Smooth muscle cell (in vitro differentiated cells): ENCODE measurements around the gene AMZ1. TPM values are rescaled to one million over a fixed set of nuclear protein-coding genes. Genes with fewer than 3 reads are reported as not detected.

Experiments used
- DNase-seq: peaks from one replicate; lab custom pipeline; 2025; ENCODE audit not compliant: unreplicated experiment; lab: John Stamatoyannopoulos, UW
- H2AFZ ChIP-seq: fragments of 200-600 bp; sonication (generic); 2 replicates; pipeline ENCODE4 v1.6.0; 2016; ENCODE audit warnings: antibody characterized with exemption, low read depth, mild to moderate bottlenecking
- H3F3A ChIP-seq: fragments of 200-600 bp; sonication (generic); 2 replicates; pipeline ENCODE4 v1.6.0; 2017; ENCODE audit warnings: antibody characterized with exemption, low read depth
- H3K27ac ChIP-seq: fragments of 200-600 bp; sonication (generic); 2 replicates; pipeline ENCODE4 v1.5.1; 2016; ENCODE audit warnings: low read depth, mild to moderate bottlenecking
- H3K27me3 ChIP-seq: fragments of 200-600 bp; sonication (generic); 2 replicates; pipeline ENCODE4 v1.6.1; 2016; ENCODE audit warnings: low read depth, mild to moderate bottlenecking
- H3K36me3 ChIP-seq: fragments of 200-600 bp; sonication (generic); 2 replicates; pipeline ENCODE4 v1.5.1; 2016; ENCODE audit warnings: low read depth
- H3K4me1 ChIP-seq: fragments of 200-600 bp; sonication (generic); 2 replicates; pipeline ENCODE4 v1.5.1; 2016; ENCODE audit warnings: low read depth
- H3K4me2 ChIP-seq: fragments of 200-600 bp; sonication (generic); 2 replicates; pipeline ENCODE4 v1.6.0; 2016; ENCODE audit warnings: mild to moderate bottlenecking
- H3K4me3 ChIP-seq: fragments of 200-600 bp; sonication (generic); 2 replicates; pipeline ENCODE4 v1.5.1; 2016; ENCODE audit warnings: mild to moderate bottlenecking
- H3K79me2 ChIP-seq: fragments of 200-600 bp; sonication (generic); 2 replicates; pipeline ENCODE4 v1.6.0; 2016; ENCODE audit warnings: low read depth, mild to moderate bottlenecking
- H3K9ac ChIP-seq: fragments of 200-600 bp; sonication (generic); 2 replicates; pipeline ENCODE4 v1.6.0; 2016; ENCODE audit warnings: low read depth
- H3K9me3 ChIP-seq: fragments of 200-600 bp; sonication (generic); replicated peaks from 2 replicates; pipeline ENCODE4 v1.5.1; 2016; ENCODE audit warnings: low read depth
- H4K20me1 ChIP-seq: fragments of 200-600 bp; sonication (generic); 2 replicates; pipeline ENCODE4 v1.6.0; 2016; ENCODE audit warnings: low read depth
- CTCF ChIP-seq: fragments of 200-600 bp; sonication (generic); IDR thresholded peaks from 2 replicates; pipeline ENCODE4 v1.5.1; 2017; ENCODE audit warnings: borderline replicate concordance, mild to moderate bottlenecking, antibody characterized with exemption; ENCODE audit not compliant: insufficient read depth, poor library complexity, severe bottlenecking
- WGBS: methylation state at CpG from one replicate; pipeline ENCODE4 v1.1.7; 2016; ENCODE audit warnings: low lambda C conversion rate; 5-methylcytosine and 5-hydroxymethylcytosine counted together
- polyA plus RNA-seq: library from polyadenylated mRNA; unstranded; fragments of >200 nt; fragmentation: Nextera tagmentation; extraction: Ambion mirVana; gene quantifications from 2 replicates; pipeline ENCODE4 v1.2.1, GENCODE V29; 2016
- total RNA-seq: library from RNA; depleted of rRNA; stranded (reverse); fragments of >200 nt; gene quantifications from 2 replicates; pipeline ENCODE4 v1.2.3, GENCODE V29; 2014

The AMZ1 gene
- total and polyA plus RNA-seq, 2 experiments from 2014 or later, result 0.63 to 1.1 TPM

GRCh38 chr7:2751086-2751485, 63.1 kb downstream of the AMZ1 start:
- Histone ChIP-seq H3F3A (peaks cover 6% of the 10 kb centered on the region), H3K9me3 (no peaks in the 10 kb centered on the region), H3K27ac (no peak overlapping the region), H3K4me2 (no peak overlapping the region), H3K4me1 (no peaks in the 10 kb centered on the region), H3K4me3 (no peak overlapping the region), H2AFZ (no peak overlapping the region), H4K20me1 (peaks cover 15% of the 10 kb centered on the region), H3K27me3 (no peaks in the 10 kb centered on the region), H3K36me3 (no peaks in the 10 kb centered on the region), H3K79me2 (peaks cover 63% of the 10 kb centered on the region), H3K9ac (no peak overlapping the region)
- WGBS, result 83% methylated on average over 5 of the region's 5 CpGs
- TF ChIP-seq CTCF, result no peak
- no peak for DNase-seq

- no peaks in the 10 kb centered on the region for H3K9me3 ChIP-seq
- no peak for DNase-seq
- peaks cover 56% of the 10 kb centered on the region for H3K79me2 ChIP-seq
- no peak overlapping the region for H3K4me3 ChIP-seq
- H4K20me1 ChIP-seq, result peaks cover 18% of the 10 kb centered on the region
- H3F3A ChIP-seq, result peaks cover 8% of the 10 kb centered on the region
- H3K27ac ChIP-seq, result peak overlapping the region; percentile 79
- H2AFZ ChIP-seq, result no peak overlapping the region
- H3K27me3 ChIP-seq, result no peaks in the 10 kb centered on the region
- no peaks in the 10 kb centered on the region for H3K36me3 ChIP-seq
- H3K4me2 ChIP-seq, result no peak overlapping the region
- no peak overlapping the region for H3K9ac ChIP-seq
- WGBS, result 88% methylated on average over 3 of the region's 3 CpGs
- TF ChIP-seq CTCF, result no peak
- H3K4me1 ChIP-seq, result no peaks in the 10 kb centered on the region
Measured at GRCh38 chr7:2753148-2753547, 65.1 kb downstream of the AMZ1 start.

- no peaks in the 10 kb centered on the region for H3K9me3 ChIP-seq
- no peaks in the 10 kb centered on the region for H3K4me1 ChIP-seq
- H3F3A ChIP-seq, result peaks cover 15% of the 10 kb centered on the region
- DNase-seq, result no peak
- peak overlapping the region; percentile 41 for H3K9ac ChIP-seq
- H3K4me2 ChIP-seq, result no peak overlapping the region
- H3K36me3 ChIP-seq, result no peaks in the 10 kb centered on the region
- peaks cover 57% of the 10 kb centered on the region for H3K79me2 ChIP-seq
- H3K27me3 ChIP-seq, result no peaks in the 10 kb centered on the region
- H3K27ac ChIP-seq, result peak overlapping the region; percentile 79
- H4K20me1 ChIP-seq, result peaks cover 18% of the 10 kb centered on the region
- TF ChIP-seq CTCF, result no peak
- H2AFZ ChIP-seq, result no peak overlapping the region
- H3K4me3 ChIP-seq, result no peak overlapping the region
- WGBS, result 61% methylated on average over 5 of the region's 5 CpGs
Measured at GRCh38 chr7:2754086-2754485, 66.1 kb downstream of the AMZ1 start.

GRCh38 chr7:2754912-2755311, 66.9 kb downstream of the AMZ1 start:
- no peak for TF ChIP-seq CTCF
- Histone ChIP-seq H3K4me2 (no peak overlapping the region), H4K20me1 (peaks cover 18% of the 10 kb centered on the region), H3K79me2 (peaks cover 55% of the 10 kb centered on the region), H3K27me3 (no peaks in the 10 kb centered on the region), H2AFZ (no peak overlapping the region), H3K9me3 (no peaks in the 10 kb centered on the region), H3K27ac (peak overlapping the region; percentile 79), H3K36me3 (no peaks in the 10 kb centered on the region), H3F3A (peaks cover 20% of the 10 kb centered on the region), H3K4me3 (no peak overlapping the region), H3K4me1 (no peaks in the 10 kb centered on the region), H3K9ac (no peak overlapping the region)
- 97% methylated on average over 10 of the region's 10 CpGs for WGBS
- no peak for DNase-seq
